ENCODE data around the gene SLC43A2.

SLC43A2 gene

DNA sequence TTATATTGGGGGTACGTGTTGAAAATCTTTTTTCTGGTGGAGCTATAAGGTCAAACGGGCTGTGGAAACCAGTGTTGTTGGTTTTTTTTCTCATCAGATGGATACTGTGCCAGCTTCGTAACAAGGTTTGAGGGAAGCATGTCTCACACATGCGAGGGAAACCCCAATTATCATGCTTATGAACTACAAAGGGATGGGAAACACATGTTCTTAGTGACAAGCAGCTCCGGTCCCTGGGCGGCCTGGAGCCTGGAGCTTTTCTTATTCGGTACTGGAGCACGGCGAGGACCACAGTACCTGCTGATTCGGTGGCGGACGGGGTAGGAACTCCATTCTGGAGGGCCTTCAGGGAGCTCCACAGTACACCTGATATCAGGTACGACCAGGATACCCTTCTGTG lies 12.5 kb downstream of the SLC43A2 start:
- TF ChIP-seq, protein P1, sequence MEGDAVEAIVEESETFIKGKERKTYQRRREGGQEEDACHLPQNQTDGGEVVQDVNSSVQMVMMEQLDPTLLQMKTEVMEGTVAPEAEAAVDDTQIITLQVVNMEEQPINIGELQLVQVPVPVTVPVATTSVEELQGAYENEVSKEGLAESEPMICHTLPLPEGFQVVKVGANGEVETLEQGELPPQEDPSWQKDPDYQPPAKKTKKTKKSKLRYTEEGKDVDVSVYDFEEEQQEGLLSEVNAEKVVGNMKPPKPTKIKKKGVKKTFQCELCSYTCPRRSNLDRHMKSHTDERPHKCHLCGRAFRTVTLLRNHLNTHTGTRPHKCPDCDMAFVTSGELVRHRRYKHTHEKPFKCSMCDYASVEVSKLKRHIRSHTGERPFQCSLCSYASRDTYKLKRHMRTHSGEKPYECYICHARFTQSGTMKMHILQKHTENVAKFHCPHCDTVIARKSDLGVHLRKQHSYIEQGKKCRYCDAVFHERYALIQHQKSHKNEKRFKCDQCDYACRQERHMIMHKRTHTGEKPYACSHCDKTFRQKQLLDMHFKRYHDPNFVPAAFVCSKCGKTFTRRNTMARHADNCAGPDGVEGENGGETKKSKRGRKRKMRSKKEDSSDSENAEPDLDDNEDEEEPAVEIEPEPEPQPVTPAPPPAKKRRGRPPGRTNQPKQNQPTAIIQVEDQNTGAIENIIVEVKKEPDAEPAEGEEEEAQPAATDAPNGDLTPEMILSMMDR (IDR thresholded peaks at IDR 0.05; ENCODE audit: extremely low read depth, missing control alignments): no peak
- no peak for DNase-seq (ENCODE audit: low spot score)

DNA sequence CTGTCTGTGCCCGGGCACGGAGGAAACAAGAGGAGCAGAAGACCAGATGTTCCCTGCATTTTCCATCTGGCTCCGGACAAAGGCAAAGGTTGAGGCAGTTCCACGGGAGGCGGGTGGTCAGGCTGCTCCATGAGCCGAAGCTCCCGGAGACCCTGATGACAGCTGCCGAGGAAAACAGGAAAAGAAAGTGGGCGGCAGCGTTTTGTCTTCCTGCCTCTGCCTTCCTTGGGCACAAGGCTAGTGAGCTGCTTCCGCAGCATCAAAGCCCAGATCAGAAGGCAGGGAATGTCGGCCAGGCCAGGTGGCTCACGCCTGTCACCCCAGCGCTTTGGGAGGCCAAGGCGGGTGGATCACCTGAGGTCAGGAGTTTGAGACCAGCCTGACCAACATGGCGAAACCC lies 16.2 kb downstream of the SLC43A2 start:
- no peak for DNase-seq (ENCODE audit: low spot score)
- TF ChIP-seq, protein P1 (IDR thresholded peaks at IDR 0.05; ENCODE audit: extremely low read depth, missing control alignments): no peak

DNA sequence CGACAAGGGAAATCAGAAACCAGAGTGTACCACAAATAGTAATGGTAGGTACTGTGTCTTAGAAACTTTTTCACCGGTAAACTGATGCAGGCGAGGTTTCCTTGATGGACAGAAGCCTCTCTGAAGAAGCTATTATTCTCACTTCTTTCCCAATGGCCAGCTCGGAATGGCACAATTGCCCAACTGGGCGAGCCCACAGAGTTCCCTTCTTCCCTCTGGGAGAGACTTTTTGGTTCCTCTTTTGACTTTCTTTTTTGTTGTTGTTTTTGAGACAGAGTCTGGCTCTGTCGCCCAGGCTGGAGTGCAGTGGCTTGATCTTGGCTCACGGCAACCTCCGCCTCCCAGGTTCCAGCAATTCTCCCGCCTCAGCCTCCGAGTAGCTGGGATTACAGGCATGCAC lies 16.9 kb downstream of the SLC43A2 start:
- no peak for DNase-seq (ENCODE audit: low spot score)
- TF ChIP-seq, protein P1 (IDR thresholded peaks at IDR 0.05; ENCODE audit: extremely low read depth, missing control alignments): no peak

DNA sequence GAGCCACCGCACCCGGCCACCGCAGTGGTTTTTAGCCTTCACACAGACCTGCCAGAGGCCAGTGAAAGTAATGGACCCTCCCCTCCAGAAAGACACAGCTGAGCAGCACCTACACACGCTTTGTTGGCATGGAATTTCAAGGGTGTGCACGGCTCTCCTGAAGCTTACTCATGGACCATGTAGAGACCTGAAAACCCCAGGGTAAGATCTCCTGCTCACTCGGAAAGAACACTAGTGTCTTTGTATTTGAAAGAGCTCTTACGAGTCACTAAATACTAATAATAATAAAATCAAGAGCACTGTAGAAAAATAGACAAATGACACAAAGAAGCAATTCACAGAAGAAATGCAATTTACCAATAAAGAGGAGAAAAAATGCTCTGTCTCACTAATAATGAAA lies 20.0 kb downstream of the SLC43A2 start:
- TF ChIP-seq, protein P1 (IDR thresholded peaks at IDR 0.05; ENCODE audit: extremely low read depth, missing control alignments): no peak
- DNase-seq (ENCODE audit: low spot score): no peak

DNA sequence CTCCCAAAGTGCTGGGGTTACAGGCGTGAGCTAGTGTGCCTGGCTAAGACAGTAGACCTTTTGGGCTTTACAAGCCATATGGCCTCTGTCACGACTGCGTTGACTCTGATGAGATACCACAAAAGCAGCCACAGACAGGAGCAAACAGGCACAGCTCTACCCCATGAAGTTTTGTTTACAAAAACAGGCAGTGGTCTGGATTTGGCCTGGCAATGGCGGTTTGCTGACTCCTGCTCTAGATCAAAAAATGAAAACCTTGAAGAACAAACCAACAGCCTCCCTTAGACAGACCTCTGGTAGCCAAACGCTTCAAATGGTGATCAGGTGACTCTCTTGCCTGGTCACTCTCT lies 20.7 kb downstream of the SLC43A2 start:
- TF ChIP-seq, protein P1 (IDR thresholded peaks at IDR 0.05; ENCODE audit: extremely low read depth, missing control alignments): no peak
- DNase-seq (ENCODE audit: low spot score): peak; percentile 12

DNA sequence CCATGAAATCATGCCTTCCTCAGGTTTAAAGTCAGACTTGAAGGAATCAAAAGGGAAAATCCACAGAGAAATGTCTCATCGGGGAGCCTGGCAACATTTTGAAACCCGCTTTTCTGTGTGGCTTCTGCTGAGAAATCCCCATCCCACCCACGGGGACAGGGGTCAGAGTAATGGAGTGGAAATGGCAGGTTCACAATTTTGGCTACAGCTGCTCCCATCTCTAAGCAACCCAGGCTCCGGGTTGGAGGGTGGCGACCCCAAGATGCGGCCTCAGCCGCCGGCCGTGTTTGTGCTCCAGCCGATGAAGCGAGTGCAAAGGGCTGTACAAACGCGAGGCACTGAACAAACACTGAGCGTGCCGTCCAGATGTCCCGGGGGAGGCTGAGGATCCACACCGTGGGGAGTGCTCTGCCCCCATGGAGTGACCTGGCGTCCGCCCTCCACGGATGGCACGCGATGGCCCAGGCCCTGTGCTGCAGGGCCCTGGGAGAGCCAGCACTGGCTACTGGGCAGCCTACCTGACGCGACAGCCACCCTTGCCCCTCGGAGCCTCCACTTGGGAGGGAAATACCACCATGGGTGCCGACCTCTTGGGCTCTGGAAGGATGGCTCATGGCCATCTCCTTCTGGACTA lies 22.2 kb downstream of the SLC43A2 start:
- DNase-seq (ENCODE audit: low spot score): peak; percentile 60
- TF ChIP-seq, protein P1 (IDR thresholded peaks at IDR 0.05; ENCODE audit: extremely low read depth, missing control alignments): no peak

DNA sequence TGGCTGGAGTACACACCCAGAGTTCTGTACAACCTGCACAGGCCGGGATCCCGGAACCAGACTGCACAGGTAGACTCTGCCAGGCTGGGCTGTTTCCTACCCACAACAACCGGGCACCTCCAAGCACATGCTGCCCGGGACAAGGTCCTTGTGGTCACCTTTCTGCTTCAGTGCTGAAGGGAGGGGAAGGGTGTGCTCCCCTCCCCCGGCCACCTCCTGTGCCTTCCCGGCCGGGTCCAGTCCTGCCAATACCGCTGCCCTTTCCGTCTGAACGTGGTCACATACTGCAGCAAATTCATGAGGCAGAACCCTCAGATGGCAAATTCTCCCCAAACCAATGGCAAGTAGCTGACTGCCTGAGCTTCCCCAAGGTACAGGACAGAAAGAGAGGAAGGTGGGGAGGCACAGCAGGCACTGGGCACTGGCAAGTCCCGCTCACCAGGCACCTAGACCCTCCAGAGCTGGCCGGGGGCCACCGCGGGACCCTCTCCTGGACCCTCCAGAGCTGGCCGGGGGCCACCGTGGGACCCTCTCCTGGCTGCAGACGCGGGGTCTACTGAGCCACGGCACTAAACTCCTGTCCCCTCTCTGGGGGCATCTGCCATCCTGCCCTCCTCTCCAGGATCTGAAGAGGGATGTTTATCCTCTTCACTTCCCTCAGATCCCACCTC lies 22.8 kb downstream of the SLC43A2 start:
- TF ChIP-seq, protein P1 (IDR thresholded peaks at IDR 0.05; ENCODE audit: extremely low read depth, missing control alignments): no peak
- no peak for DNase-seq (ENCODE audit: low spot score)

Measured in GM20000 (cell line).